HepG2 (cell line): ENCODE results near the gene SOHLH2.

ENCODE experiments used
- POLR2AphosphoS5 ChIP-seq: IDR thresholded peaks from 2 replicates; pipeline ENCODE4 v1.6.1; 2012; ENCODE audit warnings: low read depth, low read length
- TAF1 ChIP-seq: sonication (generic); formaldehyde crosslinking; IDR thresholded peaks from 2 replicates; pipeline ENCODE4 v1.4.0; 2020; ENCODE audit warnings: missing genetic modification reagents
- ZNF776 ChIP-seq: sonication (generic); formaldehyde crosslinking; IDR thresholded peaks from 2 replicates; pipeline ENCODE4 v1.4.0; 2020; ENCODE audit warnings: mild to moderate bottlenecking, missing genetic modification reagents
- ZNF841 ChIP-seq: sonication (generic); formaldehyde crosslinking; IDR thresholded peaks from 2 replicates; pipeline ENCODE4 v1.8.1; 2023; ENCODE audit warnings: missing genetic modification reagents, borderline replicate concordance

DNA sequence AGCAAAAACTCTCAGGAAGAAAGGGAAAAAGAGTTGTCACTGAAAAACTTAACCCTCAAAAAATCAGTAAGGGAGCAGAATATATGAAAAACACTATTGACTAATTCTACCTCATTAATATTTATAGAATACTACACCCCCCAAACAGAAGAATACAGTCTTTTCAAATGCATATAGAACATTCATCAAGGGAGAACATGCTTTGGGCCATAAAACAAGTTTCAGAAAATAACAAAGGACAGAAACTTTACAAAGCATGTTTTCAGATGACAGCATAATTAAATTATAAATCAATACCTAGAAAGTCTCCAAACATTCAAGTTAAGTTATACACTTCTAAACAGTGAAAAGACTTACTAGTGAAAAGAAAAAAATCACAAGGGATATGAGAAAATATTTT lies 30.5 kb downstream of the SOHLH2 start:
- no peak for TF ChIP-seq ZNF841 (CRISPR knock-in tag)
- TF ChIP-seq POLR2AphosphoS5 = no peak
- no peak for TF ChIP-seq ZNF776
- no peak for TF ChIP-seq TAF1
